Measurements from ENCODE around the gene IFI27.
"Not testable (repeated sequence)": the region's sequence is repeated elsewhere in the genome, so short reads cannot be mapped to it uniquely, and the experiment has no call there.

IFI27 gene

GRCh38 chr14:94126800-94127199 lies 16.3 kb downstream of the IFI27 start:
- FAIRE-seq: no peak

- FAIRE-seq: no peak
Measured at GRCh38 chr14:94127330-94127729, 16.8 kb downstream of the IFI27 start.

- FAIRE-seq: no peak
Measured at GRCh38 chr14:94128216-94128839, 17.8 kb downstream of the IFI27 start.

- no peak for FAIRE-seq
Measured at GRCh38 chr14:94129111-94129757, 18.7 kb downstream of the IFI27 start, which contains the start of gene IFI27L2. IFI27L2 (minus strand) TSS chr14:94129604; CDS start chr14:94129564, 40 bp downstream.

GRCh38 chr14:94129758-94130414 lies 19.4 kb downstream of the IFI27 start:
- FAIRE-seq: no peak

- peak; percentile 60 for FAIRE-seq
Measured at GRCh38 chr14:94132285-94132887, 21.9 kb downstream of the IFI27 start.

GRCh38 chr14:94135476-94135875 lies 24.9 kb downstream of the IFI27 start:
- no peak for FAIRE-seq

- no peak for FAIRE-seq
Measured at GRCh38 chr14:94136575-94137331, 26.2 kb downstream of the IFI27 start.

GRCh38 chr14:94138251-94138650 lies 27.7 kb downstream of the IFI27 start:
- FAIRE-seq: no peak

- FAIRE-seq: no peak
Measured at GRCh38 chr14:94139006-94139405, 28.5 kb downstream of the IFI27 start.

GRCh38 chr14:94139421-94139820 lies 28.9 kb downstream of the IFI27 start:
- FAIRE-seq: no peak

- no peak for FAIRE-seq
Measured at GRCh38 chr14:94142247-94142646, 31.7 kb downstream of the IFI27 start.

GRCh38 chr14:94142836-94143235 lies 32.3 kb downstream of the IFI27 start:
- no peak for FAIRE-seq

- FAIRE-seq: no peak
Measured at GRCh38 chr14:94143239-94143638, 32.7 kb downstream of the IFI27 start.

GRCh38 chr14:94143711-94144110 lies 33.2 kb downstream of the IFI27 start:
- FAIRE-seq: no peak

- FAIRE-seq: no peak
Measured at GRCh38 chr14:94144765-94145164, 34.2 kb downstream of the IFI27 start.

- no peak for FAIRE-seq
Measured at GRCh38 chr14:94145902-94146527, 35.5 kb downstream of the IFI27 start.

- FAIRE-seq: no peak
Measured at GRCh38 chr14:94152676-94153075, 42.1 kb downstream of the IFI27 start.

GRCh38 chr14:94153750-94154342 lies 43.3 kb downstream of the IFI27 start:
- no peak for FAIRE-seq

GRCh38 chr14:94156143-94156542 lies 45.6 kb downstream of the IFI27 start:
- not testable (repeated sequence) for FAIRE-seq

- FAIRE-seq: no peak
Measured at GRCh38 chr14:94157197-94157596, 46.7 kb downstream of the IFI27 start.

Data from colon (tissue), 2 donors.